Fibroblast of lung (primary cell): ENCODE measurements around the gene SDK1. TPM values are rescaled to one million over a fixed set of nuclear protein-coding genes. Genes with fewer than 3 reads are reported as not detected.

ENCODE experiments used
- DNase-seq, 2 donors: peaks; one replicate each; pipeline versions ENCODE4 v3.0.0 to v3.0.0-alpha.2; 2010; ENCODE audit warnings: low read depth in 2 of 2
- H2AFZ ChIP-seq: 2 replicates; pipeline ENCODE4 v1.5.1; 2012; ENCODE audit warnings: low read length, control low read depth, inconsistent platforms
- H3K27ac ChIP-seq: 2 replicates; pipeline ENCODE4 v1.5.1; 2011; ENCODE audit warnings: low read length, control low read depth; ENCODE audit not compliant: insufficient read depth
- H3K27me3 ChIP-seq: 2 replicates; pipeline ENCODE4 v1.5.1; 2011; ENCODE audit warnings: mild to moderate bottlenecking, low read length; ENCODE audit not compliant: control insufficient read depth, insufficient read depth
- H3K36me3 ChIP-seq: 2 replicates; pipeline ENCODE4 v1.5.1; 2011; ENCODE audit warnings: low read length; ENCODE audit not compliant: control insufficient read depth, insufficient read depth
- H3K4me1 ChIP-seq: 2 replicates; pipeline ENCODE4 v1.5.1; 2011; ENCODE audit warnings: low read length; ENCODE audit not compliant: control insufficient read depth, insufficient read depth; ENCODE audit errors: extremely low read depth
- H3K4me2 ChIP-seq: 2 replicates; pipeline ENCODE4 v1.5.1; 2011; ENCODE audit warnings: low read length, control low read depth; ENCODE audit not compliant: insufficient read depth; ENCODE audit errors: extremely low read depth
- H3K4me3 ChIP-seq, 4 experiments: fragments of 200-600 bp in 1 of 4; sonication (generic) in 1 of 4; replicated peaks in 1 of 4; 2 replicates each; pipeline ENCODE4 v1.5.1; 2011 to 2016; ENCODE audit warnings: low read length in 4 of 4, low read depth in 3 of 4, mild to moderate bottlenecking in 3 of 4, control low read depth in 2 of 4, inconsistent platforms in 1 of 4, mixed read lengths in 1 of 4; ENCODE audit not compliant: insufficient read depth in 1 of 4; ENCODE audit errors: control extremely low read depth in 1 of 4
- H3K79me2 ChIP-seq: 2 replicates; pipeline ENCODE4 v1.5.1; 2012; ENCODE audit warnings: mild to moderate bottlenecking, low read length, inconsistent platforms; ENCODE audit not compliant: control insufficient read depth, insufficient read depth
- H3K9ac ChIP-seq: 2 replicates; pipeline ENCODE4 v1.5.1; 2011; ENCODE audit warnings: mild to moderate bottlenecking, low read length, control low read depth; ENCODE audit not compliant: insufficient read depth
- H3K9me3 ChIP-seq: 2 replicates; pipeline ENCODE4 v1.5.1; 2012; ENCODE audit warnings: low read depth, low read length; ENCODE audit not compliant: control insufficient read depth, insufficient read depth
- H4K20me1 ChIP-seq: 2 replicates; pipeline ENCODE4 v1.5.1; 2011; ENCODE audit warnings: low read length; ENCODE audit not compliant: control insufficient read depth, insufficient read depth; ENCODE audit errors: extremely low read depth
- CTCF ChIP-seq, 2 donors: IDR thresholded peaks in 1 of 2; conservative IDR thresholded peaks in 1 of 2; 1 replicate in 1 of 2; 2 replicates in 1 of 2; pipeline ENCODE4 v1.5.1; 2011 to 2012; ENCODE audit warnings: low read length in 2 of 2, control low read depth in 1 of 2, inconsistent platforms in 1 of 2, low read depth in 1 of 2, mild to moderate bottlenecking in 1 of 2
- EZH2 ChIP-seq: IDR thresholded peaks from 2 replicates; pipeline ENCODE4 v1.5.1; 2012; ENCODE audit warnings: low read length, control low read depth, mild to moderate bottlenecking; ENCODE audit errors: missing control alignments
- polyA plus RNA-seq, 2 donors: library from polyadenylated mRNA; depleted of rRNA in 1 of 2; stranded (reverse) in 1 of 2; unstranded in 1 of 2; fragments of >200 nt; gene quantifications; 2 replicates each; pipeline ENCODE4 v1.2.1, GENCODE V29; 2011 to 2012; ENCODE audit warnings: missing spikeins in 1 of 2
- total RNA-seq: library from RNA; depleted of rRNA; stranded (reverse); fragments of >200 nt; gene quantifications from 2 replicates; pipeline ENCODE4 v1.2.1, GENCODE V29; 2014

The SDK1 gene
- total and polyA plus RNA-seq, 2 donors (not counting 1 experiment from before 2014, with no cell fraction given), result 1.0 to 8.6 TPM

GRCh38 chr7:3294432-3295100, 6.5 kb upstream of the SDK1 start:
- no peak overlapping the region for H3K9ac ChIP-seq
- H3K4me3 ChIP-seq, result no peak overlapping the region
- DNase-seq, result no peak
- H3K9me3 ChIP-seq, result no peaks in the 10 kb centered on the region
- H3K27ac ChIP-seq, result no peak overlapping the region
- TF ChIP-seq CTCF (conservative IDR thresholded peaks at IDR 0.05 in 1 of 2, IDR thresholded peaks at IDR 0.05 in 1 of 2; ENCODE audit: low read depth in 1 of 2, low read length in 2 of 2) (no peak), EZH2 (no peak)
- no peak overlapping the region for H2AFZ ChIP-seq
- H3K36me3 ChIP-seq, result no peaks in the 10 kb centered on the region
- H3K79me2 ChIP-seq, result no peaks in the 10 kb centered on the region
- no peaks in the 10 kb centered on the region for H4K20me1 ChIP-seq
- no peaks in the 10 kb centered on the region for H3K27me3 ChIP-seq
- H3K4me1 ChIP-seq, result no peaks in the 10 kb centered on the region
- no peak overlapping the region for H3K4me2 ChIP-seq

- no peak overlapping the region for H2AFZ ChIP-seq
- no peak for TF ChIP-seq EZH2
- no peak for TF ChIP-seq CTCF (conservative IDR thresholded peaks at IDR 0.05 in 1 of 2, IDR thresholded peaks at IDR 0.05 in 1 of 2; ENCODE audit: low read depth in 1 of 2, low read length in 2 of 2)
- DNase-seq, result no peak
- no peaks in the 10 kb centered on the region for H4K20me1 ChIP-seq
- H3K36me3 ChIP-seq, result no peaks in the 10 kb centered on the region
- H3K9ac ChIP-seq, result no peak overlapping the region
- no peak overlapping the region for H3K27ac ChIP-seq
- H3K27me3 ChIP-seq, result no peaks in the 10 kb centered on the region
- no peak overlapping the region for H3K4me2 ChIP-seq
- H3K9me3 ChIP-seq, result no peaks in the 10 kb centered on the region
- no peak overlapping the region for H3K4me3 ChIP-seq
- H3K4me1 ChIP-seq, result no peaks in the 10 kb centered on the region
- no peaks in the 10 kb centered on the region for H3K79me2 ChIP-seq
Observed at GRCh38 chr7:3297105-3297819, 3.8 kb upstream of the SDK1 start.

DNA sequence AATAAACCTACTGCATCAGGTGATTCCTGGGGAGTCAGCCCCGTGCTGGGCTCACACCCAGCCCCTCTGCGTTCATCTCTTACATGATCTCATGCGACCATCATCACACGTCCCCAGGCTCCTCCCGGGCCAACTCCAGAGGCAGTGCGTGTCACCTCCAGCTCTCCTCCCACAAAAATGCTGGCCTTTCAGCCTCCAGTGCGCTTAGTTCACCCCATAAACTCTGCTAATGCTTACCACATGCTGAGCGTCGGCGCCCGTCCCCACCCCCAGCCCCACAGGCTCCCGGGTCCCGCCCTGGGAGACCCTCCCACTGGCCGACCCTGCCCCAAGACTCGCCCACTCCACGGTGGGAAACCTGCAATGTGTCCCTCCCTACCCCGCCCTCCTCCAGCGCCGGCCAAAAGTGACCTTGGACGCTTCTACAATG, 816 bp upstream of the SDK1 start:
- Histone ChIP-seq H3K27ac (no peak overlapping the region), H3K9ac (peak overlapping the region; percentile 26), H4K20me1 (no peaks in the 10 kb centered on the region), H3K4me3 (peak overlapping the region in 3 of 4 experiments; percentile 28 to 59 (median 53)), H3K36me3 (no peaks in the 10 kb centered on the region), H3K79me2 (no peaks in the 10 kb centered on the region), H3K4me2 (peak overlapping the region; percentile 82), H2AFZ (no peak overlapping the region), H3K9me3 (no peaks in the 10 kb centered on the region), H3K4me1 (no peaks in the 10 kb centered on the region), H3K27me3 (no peaks in the 10 kb centered on the region)
- TF ChIP-seq EZH2 (no peak), CTCF (conservative IDR thresholded peaks at IDR 0.05 in 1 of 2, IDR thresholded peaks at IDR 0.05 in 1 of 2; ENCODE audit: low read depth in 1 of 2, low read length in 2 of 2) (no peak)
- DNase-seq, result peak; percentile 28
